HG03135 (cell line): ENCODE results near the gene RUFY4.

Experiments used
- ATAC-seq: cut with Tn5 transposase; IDR thresholded peaks from one replicate; pipeline ENCODE4 v1.9.1; 2021; ENCODE audit warnings: mild to moderate bottlenecking, moderate library complexity; ENCODE audit not compliant: unreplicated experiment

RUFY4 gene, protein sequence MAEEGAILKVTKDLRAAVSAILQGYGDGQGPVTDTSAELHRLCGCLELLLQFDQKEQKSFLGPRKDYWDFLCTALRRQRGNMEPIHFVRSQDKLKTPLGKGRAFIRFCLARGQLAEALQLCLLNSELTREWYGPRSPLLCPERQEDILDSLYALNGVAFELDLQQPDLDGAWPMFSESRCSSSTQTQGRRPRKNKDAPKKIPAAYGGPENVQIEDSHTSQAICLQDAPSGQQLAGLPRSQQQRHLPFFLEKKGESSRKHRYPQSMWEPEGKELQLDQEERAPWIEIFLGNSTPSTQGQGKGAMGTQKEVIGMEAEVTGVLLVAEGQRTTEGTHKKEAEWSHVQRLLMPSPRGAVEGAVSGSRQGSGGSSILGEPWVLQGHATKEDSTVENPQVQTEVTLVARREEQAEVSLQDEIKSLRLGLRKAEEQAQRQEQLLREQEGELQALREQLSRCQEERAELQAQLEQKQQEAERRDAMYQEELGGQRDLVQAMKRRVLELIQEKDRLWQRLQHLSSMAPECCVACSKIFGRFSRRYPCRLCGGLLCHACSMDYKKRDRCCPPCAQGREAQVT

DNA sequence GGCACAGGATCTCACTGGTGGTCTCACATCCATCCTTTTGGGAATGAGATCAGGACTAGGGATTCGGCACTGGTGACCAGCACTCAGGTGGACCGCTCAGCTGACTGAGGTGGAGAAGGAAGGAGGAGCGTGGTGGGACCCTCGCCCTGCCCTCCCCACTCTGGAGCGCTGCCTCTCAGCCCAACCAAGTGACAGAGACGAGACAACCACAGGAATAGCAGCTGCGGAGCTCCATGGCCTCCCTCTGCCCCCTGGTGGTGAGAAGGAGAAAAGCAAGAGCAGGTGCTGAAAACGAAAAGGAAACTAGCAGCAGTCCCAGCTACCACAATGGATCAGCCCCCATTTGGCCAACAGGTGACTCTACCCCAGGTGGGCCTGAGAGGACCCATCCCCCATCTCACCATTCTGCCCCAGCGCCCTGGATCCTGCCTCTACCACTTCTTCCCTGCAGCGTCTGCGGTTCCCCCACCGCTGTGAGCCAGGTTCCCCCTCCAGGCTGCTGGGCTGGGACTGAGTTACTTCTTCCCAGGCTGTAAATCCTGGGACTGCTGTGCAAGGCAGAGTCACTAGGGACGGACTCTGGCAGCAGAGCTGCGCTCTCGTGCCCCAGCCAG lies at the start of gene RUFY4:
TSS of gene RUFY4 (plus strand) at position 533 of the 614 bp plus-strand sequence. CDS start 1,353 bp downstream, outside the sequence.
- peak; percentile 86 for ATAC-seq

DNA sequence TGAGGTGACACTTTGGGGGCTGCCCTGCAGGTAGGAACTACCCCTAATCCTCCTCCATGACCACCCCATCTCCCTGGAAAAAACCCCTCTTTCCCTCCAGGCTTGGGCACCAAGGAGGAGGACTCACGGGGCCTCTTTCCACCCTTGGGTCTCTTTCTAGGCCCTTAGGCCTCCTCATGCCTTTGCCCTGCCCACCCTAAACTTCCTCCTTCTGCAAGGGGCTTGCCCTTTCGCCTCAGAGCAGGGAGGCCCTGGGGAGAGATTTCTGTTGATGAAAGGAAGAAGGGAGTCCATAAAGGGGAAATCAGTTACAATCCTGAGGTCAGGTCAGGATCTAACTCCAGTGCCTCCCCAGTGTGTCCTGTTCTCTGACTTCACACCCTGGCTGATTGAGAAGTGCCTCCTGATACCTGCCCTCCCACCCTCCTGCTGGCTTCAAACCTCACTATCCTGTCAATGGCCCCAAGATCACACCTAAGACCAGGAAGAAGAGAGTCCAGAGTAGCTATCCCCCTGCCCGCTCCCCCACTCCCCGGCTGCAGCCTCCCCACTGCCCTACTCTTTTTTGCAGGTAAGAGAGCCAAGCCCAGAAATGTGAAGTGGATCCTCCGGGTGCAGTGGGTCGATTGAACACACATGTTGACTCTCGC lies 49.5 kb upstream of the RUFY4 start:
- no peak for ATAC-seq

- ATAC-seq, result no peak
Measured at GRCh38 chr2:218020281-218020680, 48.8 kb upstream of the RUFY4 start.

DNA sequence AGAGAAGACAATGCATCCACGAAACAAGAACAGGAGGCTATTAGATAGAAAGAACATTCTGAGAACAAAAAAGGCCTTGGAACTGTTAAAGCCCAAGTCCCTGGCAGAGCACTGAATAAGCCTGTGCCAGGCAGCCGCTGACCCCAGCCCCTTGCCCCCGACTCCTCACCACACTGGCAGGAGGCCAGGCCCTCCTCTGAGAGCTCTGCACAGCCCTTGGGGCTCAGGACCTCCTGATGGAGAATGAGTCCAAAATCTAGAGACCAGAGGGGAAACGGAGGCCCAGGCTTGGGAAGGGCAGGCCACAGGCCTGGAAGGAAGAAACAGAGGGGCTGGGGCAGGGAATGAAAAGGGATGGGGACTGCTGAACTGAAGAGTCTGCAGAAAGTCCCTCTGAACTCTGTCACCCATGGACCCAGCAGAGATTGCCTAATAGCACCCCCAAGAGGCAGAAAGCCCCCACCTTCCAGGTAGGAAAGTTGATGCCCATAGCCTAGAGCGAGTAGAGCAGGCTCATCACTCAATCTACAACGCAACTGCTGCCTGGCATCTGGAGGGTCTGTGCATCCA lies 48.0 kb upstream of the RUFY4 start:
- no peak for ATAC-seq

DNA sequence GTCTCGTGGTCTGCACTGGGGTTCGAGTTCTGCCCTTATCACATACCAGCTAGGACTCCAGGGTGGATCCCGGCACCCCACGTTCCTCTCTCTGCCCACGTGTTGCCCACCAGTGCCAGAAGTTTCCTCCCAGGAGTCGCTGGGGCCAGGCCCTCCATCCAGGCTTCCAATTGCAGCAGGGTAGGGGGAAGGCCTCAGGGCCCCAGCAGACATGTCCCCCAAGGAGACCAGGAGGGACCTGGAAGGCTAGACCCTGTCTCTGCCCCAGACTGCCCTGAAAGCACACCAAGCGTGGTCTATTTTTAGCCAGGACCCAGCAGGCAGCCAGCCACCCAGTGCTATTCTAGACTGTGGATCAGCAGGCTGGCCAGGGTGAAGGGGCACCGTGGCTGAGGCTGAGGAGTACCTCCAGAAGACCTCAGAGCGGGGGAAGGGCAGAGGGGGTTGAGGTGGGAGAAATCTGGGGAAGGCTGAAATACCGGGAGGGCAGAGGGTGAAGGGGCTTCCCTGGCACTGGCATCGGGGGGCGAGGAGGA lies 47.4 kb upstream of the RUFY4 start:
- no peak for ATAC-seq

- no peak for ATAC-seq
Measured at GRCh38 chr2:218022131-218022850, 46.8 kb upstream of the RUFY4 start.

DNA sequence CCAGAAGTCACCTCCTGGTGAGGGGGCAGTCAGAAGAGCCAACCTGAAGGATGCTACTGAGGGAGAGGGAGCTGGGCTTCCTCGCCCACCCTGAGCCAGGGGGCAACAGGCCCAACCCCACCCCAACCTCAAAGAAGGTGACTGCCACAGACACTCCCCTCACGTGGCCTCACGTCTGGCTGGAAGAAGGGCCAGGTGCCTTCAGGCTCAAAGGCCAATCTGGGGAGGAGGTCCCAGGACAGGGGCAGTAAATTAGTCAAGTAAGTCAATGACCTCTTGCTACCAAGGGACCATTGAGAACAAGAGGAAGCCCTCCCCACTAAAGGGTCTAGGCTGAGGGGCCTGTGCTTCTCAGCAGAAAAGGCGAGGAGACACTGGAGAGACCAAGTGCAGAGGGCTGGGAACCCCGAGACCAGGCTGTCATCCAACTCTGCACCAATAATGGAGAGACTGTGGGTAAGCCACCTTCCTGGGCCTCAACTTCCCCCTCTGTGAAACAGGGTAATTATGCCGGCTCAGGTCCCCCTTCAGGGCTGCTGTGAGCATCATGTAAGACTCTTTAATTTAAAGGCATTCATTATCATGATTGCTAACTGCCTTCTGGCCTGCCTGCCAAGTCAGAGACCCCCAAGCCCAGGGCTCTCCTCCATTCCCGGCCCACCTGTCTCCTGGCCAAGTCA lies 46.1 kb upstream of the RUFY4 start:
- no peak for ATAC-seq

GRCh38 chr2:218023636-218024035 lies 45.4 kb upstream of the RUFY4 start:
- ATAC-seq, result no peak

GRCh38 chr2:218024336-218024735 lies 44.7 kb upstream of the RUFY4 start:
- ATAC-seq, result no peak

- no peak for ATAC-seq
Measured at GRCh38 chr2:218024871-218025270, 44.2 kb upstream of the RUFY4 start.

DNA sequence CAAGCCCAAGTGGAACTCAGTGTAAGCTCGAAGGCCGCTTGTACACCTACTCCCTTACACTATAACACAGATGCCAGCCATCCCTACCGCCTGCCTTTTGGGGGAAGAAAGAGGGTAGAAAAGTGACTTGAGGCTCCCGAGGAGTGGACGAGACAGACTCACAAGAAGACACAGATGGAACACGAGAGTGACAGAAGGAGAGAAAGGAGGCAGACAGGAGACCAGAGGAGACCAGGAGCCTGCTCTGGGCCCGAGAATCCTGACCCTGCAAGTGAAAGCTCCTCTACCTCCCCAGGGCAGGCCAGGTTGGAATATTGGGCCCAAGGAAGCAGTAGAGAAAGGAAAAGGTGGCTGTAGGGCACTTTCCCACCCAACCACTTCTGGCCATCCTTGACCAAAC lies 42.8 kb upstream of the RUFY4 start:
- no peak for ATAC-seq

DNA sequence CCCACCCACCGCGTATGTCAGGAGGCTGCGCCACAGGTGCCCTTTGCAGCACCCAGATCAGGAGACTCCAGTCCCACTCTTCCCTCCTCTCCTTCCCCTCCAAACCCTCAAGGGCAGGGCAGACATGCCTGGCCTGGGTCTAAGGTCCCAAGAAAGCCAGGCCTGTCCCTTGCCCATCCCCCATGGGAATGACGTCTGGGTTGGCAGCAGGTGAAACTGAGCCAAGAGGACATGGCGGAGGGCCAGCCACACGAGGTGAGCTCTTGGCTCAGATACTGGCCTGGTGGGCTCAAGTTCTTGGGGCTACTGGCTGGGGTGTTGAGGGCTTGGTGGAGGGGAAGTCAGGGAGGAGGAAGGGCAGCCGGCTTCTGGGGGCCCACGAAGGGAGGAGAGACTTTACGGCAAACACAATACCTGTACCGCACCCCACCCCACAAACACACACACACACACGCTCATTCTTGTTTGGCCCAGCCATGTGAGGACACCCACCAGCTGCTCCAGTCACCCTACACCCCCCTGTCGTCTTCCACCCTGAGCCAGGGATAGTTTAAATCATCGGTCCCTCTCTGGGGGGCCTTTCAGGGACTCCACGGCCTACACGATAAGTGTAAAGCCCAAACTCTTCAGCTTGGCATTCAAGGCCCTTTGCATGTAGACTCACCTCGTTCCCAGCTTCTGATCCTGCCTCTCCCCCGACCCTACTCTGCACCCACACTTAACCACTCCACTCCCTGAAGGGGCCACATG lies 42.2 kb upstream of the RUFY4 start:
- no peak for ATAC-seq

GRCh38 chr2:218027426-218028188 lies 41.4 kb upstream of the RUFY4 start:
- no peak for ATAC-seq

GRCh38 chr2:218028189-218028495 lies 40.9 kb upstream of the RUFY4 start:
- no peak for ATAC-seq

DNA sequence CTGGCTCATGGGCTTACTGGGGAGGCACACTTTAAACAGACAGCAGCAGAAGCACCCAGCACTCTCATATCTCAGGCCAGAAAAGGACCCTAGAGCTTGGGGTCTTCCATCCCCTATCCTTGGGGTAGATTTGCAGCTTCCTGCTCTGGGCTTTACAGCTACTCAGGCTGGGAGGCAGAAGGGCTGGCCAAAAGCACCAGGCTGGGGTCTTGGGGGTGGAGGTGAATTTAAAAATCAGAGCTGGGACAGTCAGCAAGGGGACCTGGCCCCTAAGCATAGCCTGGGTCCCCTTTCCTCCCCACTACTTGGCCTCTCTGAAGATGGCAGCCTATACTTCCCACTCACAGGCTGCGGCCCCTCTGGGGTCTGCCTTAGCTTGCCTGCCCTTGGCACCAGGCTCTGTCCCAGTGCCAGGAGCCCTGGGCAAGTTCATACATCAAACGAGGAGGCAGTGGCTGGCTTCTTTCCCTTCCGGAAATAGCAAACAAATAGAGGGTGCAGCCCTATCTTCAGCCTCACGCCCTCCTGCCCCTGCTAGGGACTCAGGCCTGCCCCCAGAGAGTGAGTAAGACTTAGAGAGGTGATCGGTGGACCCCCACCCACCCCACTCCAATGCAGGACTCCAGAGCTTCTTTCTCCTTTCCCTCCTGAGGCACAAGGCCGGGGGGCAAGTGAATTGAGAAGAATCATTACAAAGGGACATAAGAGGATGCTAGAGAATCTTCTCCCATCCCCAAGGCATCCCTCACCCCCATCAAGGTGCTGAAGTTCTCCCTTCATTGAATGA lies 40.3 kb upstream of the RUFY4 start:
- ATAC-seq, result no peak

DNA sequence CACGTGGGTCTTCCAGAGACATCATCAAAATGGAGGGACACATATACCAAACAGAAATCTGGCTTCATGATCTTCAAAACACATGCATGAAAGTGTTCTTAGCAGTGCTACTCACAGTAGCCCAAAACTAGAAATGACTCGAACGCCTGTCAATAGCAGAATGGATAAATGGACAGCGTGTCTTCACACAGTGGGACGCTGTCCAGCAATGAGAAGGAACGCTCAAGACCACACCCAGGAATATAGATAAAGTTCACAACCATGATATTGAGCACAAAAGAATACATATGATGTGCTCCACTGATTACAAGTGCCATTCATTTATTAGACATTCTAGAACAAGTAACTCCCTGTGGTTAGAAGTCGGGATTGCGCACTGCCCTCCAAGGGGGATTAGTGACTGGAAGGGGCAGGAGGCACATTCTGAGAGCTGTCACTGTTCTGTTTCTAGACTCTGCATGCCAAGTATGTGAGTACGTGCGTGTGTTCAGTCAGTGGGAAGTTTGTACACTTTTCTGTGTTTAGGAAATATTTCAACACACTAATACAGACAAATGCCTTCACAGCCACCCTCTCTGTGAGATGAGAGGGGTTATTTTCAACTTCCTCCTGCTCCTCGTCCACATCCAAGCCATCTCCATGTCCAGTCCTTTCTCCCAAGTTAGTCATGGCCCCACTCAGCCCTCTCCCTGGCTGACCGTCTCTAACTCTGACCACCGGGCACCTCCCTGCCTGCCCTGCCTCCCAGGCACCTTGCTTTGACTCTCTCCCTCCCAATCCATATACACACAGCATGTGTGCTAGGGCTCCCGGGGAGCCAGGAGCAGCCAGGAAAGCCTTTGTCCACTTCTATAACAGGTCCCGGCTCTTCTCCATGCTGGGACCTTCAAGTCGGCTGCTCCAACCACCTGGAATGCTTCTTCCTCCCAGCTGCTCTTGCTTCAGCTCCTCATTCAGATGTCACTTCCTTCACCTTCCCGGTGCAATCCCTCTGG lies 39.4 kb upstream of the RUFY4 start:
- ATAC-seq, result no peak
